NCI-H748 treated with DMSO at 0.1 percent for 48 hours (cell line): ENCODE measurements around the gene CHN2.
"Not testable (repeated sequence)": the region's sequence is repeated elsewhere in the genome, so short reads cannot be mapped to it uniquely, and the experiment has no call there.

Experiments
- DNase-seq: peaks from one replicate; lab custom pipeline; 2025; lab: John Stamatoyannopoulos, UW

CHN2 gene

GRCh38 chr7:29256693-29257002, 62.1 kb downstream of the CHN2 start:
- no peak for DNase-seq

GRCh38 chr7:29258951-29259350, 64.4 kb downstream of the CHN2 start:
- DNase-seq: no peak

GRCh38 chr7:29262191-29262917, 67.8 kb downstream of the CHN2 start:
- no peak for DNase-seq

GRCh38 chr7:29263601-29264207, 69.1 kb downstream of the CHN2 start:
- not testable (repeated sequence) for DNase-seq

- DNase-seq: no peak
These were observed 70.8 kb downstream of the CHN2 start for GRCh38 chr7:29265208-29265923.

GRCh38 chr7:29269935-29270334, 75.4 kb downstream of the CHN2 start:
- no peak for DNase-seq

- no peak for DNase-seq
These were observed 76.2 kb downstream of the CHN2 start for GRCh38 chr7:29270594-29271318.

- DNase-seq: no peak
These were observed 76.7 kb downstream of the CHN2 start for GRCh38 chr7:29271319-29271658.

GRCh38 chr7:29272057-29272456, 77.5 kb downstream of the CHN2 start:
- no peak for DNase-seq

GRCh38 chr7:29274146-29275017, 79.8 kb downstream of the CHN2 start:
- no peak for DNase-seq

GRCh38 chr7:29275018-29275318, 80.4 kb downstream of the CHN2 start:
- DNase-seq: no peak

- no peak for DNase-seq
These were observed 80.9 kb downstream of the CHN2 start for GRCh38 chr7:29275493-29275892.

GRCh38 chr7:29276199-29276598, 81.6 kb downstream of the CHN2 start:
- DNase-seq: no peak

GRCh38 chr7:29276806-29277205, 82.2 kb downstream of the CHN2 start:
- DNase-seq: no peak

GRCh38 chr7:29277436-29278215, 83.1 kb downstream of the CHN2 start:
- no peak for DNase-seq

GRCh38 chr7:29278337-29279069, 83.9 kb downstream of the CHN2 start:
- DNase-seq: peak; percentile 50

GRCh38 chr7:29281782-29282541, 87.4 kb downstream of the CHN2 start:
- peak; percentile 74 for DNase-seq

- peak; percentile 39 for DNase-seq
These were observed 88.3 kb downstream of the CHN2 start for GRCh38 chr7:29282819-29283414.

- DNase-seq: no peak
These were observed 90.3 kb downstream of the CHN2 start for GRCh38 chr7:29284696-29285443.
